ENCODE results near the gene SP4.

DNA sequence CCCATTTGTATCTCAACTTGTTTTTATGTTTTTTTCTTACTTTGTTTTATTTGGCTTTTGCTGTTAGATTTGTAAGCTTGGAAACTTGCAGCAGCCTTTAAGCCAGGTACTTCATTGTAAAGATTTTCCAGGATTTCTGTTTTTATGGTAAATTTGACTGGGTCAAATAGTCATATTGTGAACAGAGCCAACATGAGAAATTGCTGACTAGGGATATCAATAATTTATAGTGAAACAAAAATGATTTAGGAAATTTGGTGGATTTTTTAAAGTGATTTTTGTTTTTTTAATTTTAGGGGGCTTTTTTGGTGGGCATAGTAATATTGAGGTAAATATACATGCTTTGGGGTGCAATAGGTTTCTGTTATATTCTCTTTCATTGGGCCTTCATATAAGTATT, 22.2 kb downstream of the SP4 start:
- TF ChIP-seq, protein P1, sequence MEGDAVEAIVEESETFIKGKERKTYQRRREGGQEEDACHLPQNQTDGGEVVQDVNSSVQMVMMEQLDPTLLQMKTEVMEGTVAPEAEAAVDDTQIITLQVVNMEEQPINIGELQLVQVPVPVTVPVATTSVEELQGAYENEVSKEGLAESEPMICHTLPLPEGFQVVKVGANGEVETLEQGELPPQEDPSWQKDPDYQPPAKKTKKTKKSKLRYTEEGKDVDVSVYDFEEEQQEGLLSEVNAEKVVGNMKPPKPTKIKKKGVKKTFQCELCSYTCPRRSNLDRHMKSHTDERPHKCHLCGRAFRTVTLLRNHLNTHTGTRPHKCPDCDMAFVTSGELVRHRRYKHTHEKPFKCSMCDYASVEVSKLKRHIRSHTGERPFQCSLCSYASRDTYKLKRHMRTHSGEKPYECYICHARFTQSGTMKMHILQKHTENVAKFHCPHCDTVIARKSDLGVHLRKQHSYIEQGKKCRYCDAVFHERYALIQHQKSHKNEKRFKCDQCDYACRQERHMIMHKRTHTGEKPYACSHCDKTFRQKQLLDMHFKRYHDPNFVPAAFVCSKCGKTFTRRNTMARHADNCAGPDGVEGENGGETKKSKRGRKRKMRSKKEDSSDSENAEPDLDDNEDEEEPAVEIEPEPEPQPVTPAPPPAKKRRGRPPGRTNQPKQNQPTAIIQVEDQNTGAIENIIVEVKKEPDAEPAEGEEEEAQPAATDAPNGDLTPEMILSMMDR (IDR thresholded peaks at IDR 0.05), result no peak
- TF ChIP-seq POLR2AphosphoS5 (IDR thresholded peaks at IDR 0.05) (no peak), EP300 (IDR thresholded peaks at IDR 0.05) (no peak)

All from sigmoid colon (tissue), 4 donors.